Muscle of back (tissue), 11 donors: ENCODE data around the gene SLAMF8. TPM values are rescaled to one million over a fixed set of nuclear protein-coding genes. Genes with fewer than 3 reads are reported as not detected.
A peak's percentile ranks its signal among the peaks of the same experiment; 100 is the strongest.

Experiments
- DNase-seq, 3 donors: peaks; one replicate each; pipeline versions ENCODE4 v3.0.0 to v3.0.0-alpha.2; 2013
- polyA plus RNA-seq, 10 donors: library from polyadenylated mRNA; unstranded; fragments of 120-200 nt; gene quantifications; one replicate each; pipeline ENCODE4 v1.2.1, GENCODE V29; 2013; ENCODE audit not compliant: insufficient read length in 10 of 10

Gene SLAMF8
- polyA plus RNA-seq, 10 donors = 0.24 to 0.85 (median 0.61) TPM; not detected in 4

GRCh38 chr1:159817276-159818041 is 9.2 kb upstream of the SLAMF8 start:
- no peak for DNase-seq

- peak in 2 of 3 donors; percentile 38 to 56 for DNase-seq
Measured at GRCh38 chr1:159821171-159821867, 5.4 kb upstream of the SLAMF8 start.

GRCh38 chr1:159823406-159823805 is 3.3 kb upstream of the SLAMF8 start:
- no peak for DNase-seq

- no peak for DNase-seq
Measured at GRCh38 chr1:159825564-159825963, 1.1 kb upstream of the SLAMF8 start.

- no peak for DNase-seq
Measured at GRCh38 chr1:159827102-159827490, 423 bp downstream of the SLAMF8 start.

GRCh38 chr1:159827549-159827948 is 876 bp downstream of the SLAMF8 start:
- no peak for DNase-seq

GRCh38 chr1:159828176-159828575 is 1.5 kb downstream of the SLAMF8 start:
- no peak for DNase-seq

GRCh38 chr1:159828581-159829272 is 2.1 kb downstream of the SLAMF8 start:
- DNase-seq = no peak

GRCh38 chr1:159829273-159829634 is 2.6 kb downstream of the SLAMF8 start:
- peak in 2 of 3 donors; percentile 16 to 30 for DNase-seq

GRCh38 chr1:159829822-159830465 is 3.3 kb downstream of the SLAMF8 start:
- DNase-seq = peak; percentile 27 to 74 (median 63)

- no peak for DNase-seq
Measured at GRCh38 chr1:159830722-159831121, 4.0 kb downstream of the SLAMF8 start.

GRCh38 chr1:159831412-159832141 is 4.9 kb downstream of the SLAMF8 start:
- no peak for DNase-seq

GRCh38 chr1:159832309-159832708 is 5.6 kb downstream of the SLAMF8 start:
- DNase-seq = no peak

- DNase-seq = no peak
Measured at GRCh38 chr1:159835356-159835755, 8.7 kb downstream of the SLAMF8 start.

- DNase-seq = no peak
Measured at GRCh38 chr1:159835862-159836525, 9.3 kb downstream of the SLAMF8 start.

GRCh38 chr1:159838715-159839114 is 12.0 kb downstream of the SLAMF8 start:
- DNase-seq = no peak

- no peak for DNase-seq
Measured at GRCh38 chr1:159839116-159839849, 12.6 kb downstream of the SLAMF8 start.

- peak in 2 of 3 donors; percentile 20 to 70 for DNase-seq
Measured at GRCh38 chr1:159841749-159842148, 15.1 kb downstream of the SLAMF8 start.

- no peak for DNase-seq
Measured at GRCh38 chr1:159843459-159843858, 16.8 kb downstream of the SLAMF8 start.
